Measurements from ENCODE around the gene DNAI1.
"Not testable (repeated sequence)": the region's sequence is repeated elsewhere in the genome, so short reads cannot be mapped to it uniquely, and the experiment has no call there.

The DNAI1 gene

GRCh38 chr9:34458013-34458958 is at the start of gene DNAI1, which contains the start of gene FAM219A:
Gene DNAI1, plus strand, starts transcription at chr9:34458805. Its CDS starts 201 bp downstream, at chr9:34459006.
Gene FAM219A, minus strand, starts transcription at chr9:34458570. Its CDS starts 307 bp downstream, at chr9:34458263.
- peak; percentile 96 to 99 for DNase-seq (ENCODE audit: low read depth in 1 of 2, low spot score in 1 of 2)

- DNase-seq (ENCODE audit: low read depth in 1 of 2, low spot score in 1 of 2) = no peak
Measured at GRCh38 chr9:34409154-34409553, 49.5 kb upstream of the DNAI1 start.

- no peak for DNase-seq (ENCODE audit: low read depth in 1 of 2, low spot score in 1 of 2)
Measured at GRCh38 chr9:34412336-34412735, 46.3 kb upstream of the DNAI1 start.

GRCh38 chr9:34413231-34413852 is 45.3 kb upstream of the DNAI1 start:
- DNase-seq (ENCODE audit: low read depth in 1 of 2, low spot score in 1 of 2) = no peak

GRCh38 chr9:34417734-34418133 is 40.9 kb upstream of the DNAI1 start:
- DNase-seq (ENCODE audit: low read depth in 1 of 2, low spot score in 1 of 2) = no peak

- no peak for DNase-seq (ENCODE audit: low read depth in 1 of 2, low spot score in 1 of 2)
Measured at GRCh38 chr9:34419716-34420504, 38.7 kb upstream of the DNAI1 start.

- no peak for DNase-seq (ENCODE audit: low read depth in 1 of 2, low spot score in 1 of 2)
Measured at GRCh38 chr9:34426347-34427074, 32.1 kb upstream of the DNAI1 start.

- DNase-seq (ENCODE audit: low read depth in 1 of 2, low spot score in 1 of 2) = no peak
Measured at GRCh38 chr9:34428325-34428958, 30.2 kb upstream of the DNAI1 start.

- no peak for DNase-seq (ENCODE audit: low read depth in 1 of 2, low spot score in 1 of 2)
Measured at GRCh38 chr9:34430843-34431437, 27.7 kb upstream of the DNAI1 start.

- no peak for DNase-seq (ENCODE audit: low read depth in 1 of 2, low spot score in 1 of 2)
Measured at GRCh38 chr9:34431667-34432066, 26.9 kb upstream of the DNAI1 start.

GRCh38 chr9:34437006-34437925 is 21.3 kb upstream of the DNAI1 start:
- peak; percentile 28 to 58 for DNase-seq (ENCODE audit: low read depth in 1 of 2, low spot score in 1 of 2)

- DNase-seq (ENCODE audit: low read depth in 1 of 2, low spot score in 1 of 2) = not testable (repeated sequence)
Measured at GRCh38 chr9:34437926-34438307, 20.7 kb upstream of the DNAI1 start.

GRCh38 chr9:34438465-34438864 is 20.1 kb upstream of the DNAI1 start:
- DNase-seq (ENCODE audit: low read depth in 1 of 2, low spot score in 1 of 2) = not testable (repeated sequence)

GRCh38 chr9:34440017-34440416 is 18.6 kb upstream of the DNAI1 start:
- no peak for DNase-seq (ENCODE audit: low read depth in 1 of 2, low spot score in 1 of 2)

GRCh38 chr9:34442770-34443169 is 15.8 kb upstream of the DNAI1 start:
- DNase-seq (ENCODE audit: low read depth in 1 of 2, low spot score in 1 of 2) = no peak

GRCh38 chr9:34443533-34443932 is 15.1 kb upstream of the DNAI1 start:
- no peak for DNase-seq (ENCODE audit: low read depth in 1 of 2, low spot score in 1 of 2)

GRCh38 chr9:34443976-34444375 is 14.6 kb upstream of the DNAI1 start:
- no peak for DNase-seq (ENCODE audit: low read depth in 1 of 2, low spot score in 1 of 2)

GRCh38 chr9:34446468-34446891 is 12.1 kb upstream of the DNAI1 start:
- no peak for DNase-seq (ENCODE audit: low read depth in 1 of 2, low spot score in 1 of 2)

- DNase-seq (ENCODE audit: low read depth in 1 of 2, low spot score in 1 of 2) = no peak
Measured at GRCh38 chr9:34446951-34447350, 11.7 kb upstream of the DNAI1 start.
